Panc1 (cell line): ENCODE measurements around the gene JPH2. TPM values are rescaled to one million over a fixed set of nuclear protein-coding genes. Genes with fewer than 3 reads are reported as not detected.

Source experiments
- ATAC-seq: fragments of 200-7000 bp; cut with Tn5 transposase; 2 replicates; pipeline ENCODE4 v1.9.1; 2020; ENCODE audit warnings: mild to moderate bottlenecking, moderate library complexity
- BruUV-seq: library from RNA; stranded (reverse); fragments of 400-500 nt; replicated peaks from 2 replicates; lab custom pipeline; 2021; lab: Mats Ljungman, UMichigan
- CTCF ChIA-PET: fragments of 300-600 bp; sonication (Branson Sonifier 250); formaldehyde crosslinking; loops from one replicate; lab custom pipeline; 2022; ENCODE audit warnings: antibody characterized with exemption; lab: Charles Lee
- POLR2A ChIA-PET: fragments of 300-600 bp; sonication (Branson Sonifier 250); formaldehyde crosslinking; loops from one replicate; lab custom pipeline; 2022; ENCODE audit warnings: antibody characterized with exemption; lab: Charles Lee
- DNase-seq: peaks from one replicate; pipeline ENCODE4 v3.0.0-alpha.2; 2010; ENCODE audit warnings: low read depth, low spot score
- H3K27ac ChIP-seq: 2 replicates; pipeline ENCODE4 v1.5.1; 2011; ENCODE audit warnings: mild to moderate bottlenecking, low read length, inconsistent platforms
- H3K27me3 ChIP-seq: fragments of 200-500 bp; sonication (Bioruptor generic); 2 replicates; pipeline ENCODE4 v1.6.0; 2014; ENCODE audit warnings: low read length, inconsistent platforms; ENCODE audit not compliant: control insufficient read depth, insufficient read depth
- H3K36me3 ChIP-seq: fragments of 200-500 bp; sonication (Bioruptor generic); 2 replicates; pipeline ENCODE4 v1.5.1; 2014; ENCODE audit warnings: inconsistent platforms, mild to moderate bottlenecking, low read length, moderate library complexity; ENCODE audit not compliant: control insufficient read depth, insufficient read depth
- H3K4me1 ChIP-seq: 2 replicates; pipeline ENCODE4 v1.5.1; 2011; ENCODE audit warnings: inconsistent platforms, mild to moderate bottlenecking, low read length, moderate library complexity; ENCODE audit not compliant: control insufficient read depth, insufficient read depth
- H3K4me3 ChIP-seq, 2 experiments: 2 replicates each; pipeline ENCODE4 v1.5.1; 2011 to 2012; ENCODE audit warnings: low read depth in 2 of 2, low read length in 2 of 2, mild to moderate bottlenecking in 2 of 2, inconsistent platforms in 1 of 2, moderate library complexity in 1 of 2
- H3K9me3 ChIP-seq: fragments of 200-500 bp; sonication (Bioruptor generic); 2 replicates; pipeline ENCODE4 v1.5.1; 2014; ENCODE audit warnings: low read depth, mild to moderate bottlenecking, inconsistent platforms, low read length, moderate library complexity; ENCODE audit not compliant: control insufficient read depth, insufficient read depth
- CTCF ChIP-seq: fragments of 450-650 bp; IDR thresholded peaks from 2 replicates; pipeline ENCODE4 v1.5.1; 2017; ENCODE audit warnings: mild to moderate bottlenecking
- POLR2AphosphoS5 ChIP-seq: IDR thresholded peaks from 2 replicates; pipeline ENCODE4 v1.6.1; 2012; ENCODE audit warnings: mild to moderate bottlenecking, low read depth, low read length, moderate library complexity
- REST ChIP-seq, 2 experiments: IDR thresholded peaks; 2 replicates each; pipeline ENCODE4 v1.6.1; 2011 to 2012; ENCODE audit warnings: low read depth in 2 of 2, control low read depth in 1 of 2, low read length in 1 of 2, mild to moderate bottlenecking in 1 of 2, moderate library complexity in 1 of 2; ENCODE audit not compliant: insufficient read depth in 1 of 2
- SIN3A ChIP-seq: IDR thresholded peaks from 2 replicates; pipeline ENCODE4 v1.6.1; 2012; ENCODE audit warnings: low read depth, mild to moderate bottlenecking, low read length, moderate library complexity, borderline replicate concordance; ENCODE audit not compliant: insufficient read depth
- TCF7L2 ChIP-seq: IDR thresholded peaks from 2 replicates; pipeline ENCODE4 v1.6.1; 2011; ENCODE audit warnings: mild to moderate bottlenecking, low read depth, low read length, inconsistent platforms
- in situ Hi-C: cut with HindIII; loops from 2 replicates; pipeline ENCODE4 v1.10.0; 2016; ENCODE audit warnings: low sequenced_read_pairs, low pct_unique_long_range_greater_than_20kb
- intact Hi-C: fragments of 100-400 bp; cut with micrococcal nuclease; formaldehyde crosslinking; loops from one replicate; pipeline ENCODE4 v1.10.0; 2022; ENCODE audit not compliant: unreplicated experiment
- total RNA-seq: library from RNA; stranded (reverse); gene quantifications from one replicate; pipeline ENCODE4 v1.2.1, GENCODE V29; 2021; ENCODE audit not compliant: unreplicated experiment

The JPH2 gene
- total RNA-seq, 1 experiment from 2014 or later: 0.49 TPM

GRCh38 chr20:44188752-44189151 is 1.8 kb upstream of the JPH2 start:
- no peak overlapping the region for H3K4me3 ChIP-seq
- intact Hi-C loops: no loop called here
- H3K27ac ChIP-seq: no peak overlapping the region
- BruUV-seq: no TSS peak
- TF ChIP-seq CTCF (no peak), POLR2AphosphoS5 (no peak), SIN3A (no peak), TCF7L2 (no peak), REST (IDR thresholded peaks at IDR 0.05; ENCODE audit: insufficient read depth in 1 of 2, low read depth in 2 of 2, low read length in 1 of 2) (no peak)
- ChIA-PET POLR2A (no interaction called here), CTCF (interaction anchor here (5.0 kb wide), 1 partner anchor 71 kb away, joined by 63 read pairs; no protein-coding TSS in a partner anchor)
- no peak for ATAC-seq
- in situ Hi-C loops: no loop called here
- peaks cover 9% of the 10 kb centered on the region for H3K4me1 ChIP-seq
- DNase-seq: no peak
- H3K9me3 ChIP-seq: no peaks in the 10 kb centered on the region
- H3K36me3 ChIP-seq: no peaks in the 10 kb centered on the region
- no peaks in the 10 kb centered on the region for H3K27me3 ChIP-seq

GRCh38 chr20:44187772-44188709 is 1.1 kb upstream of the JPH2 start:
- BruUV-seq: no TSS peak
- CTCF ChIA-PET: interaction anchor here (0.6 to 5.0 kb wide), 3 partner anchors 28 to 71 kb away, joined by 3 to 63 read pairs (median 5); no protein-coding TSS in a partner anchor
- TF ChIP-seq SIN3A: no peak
- TF ChIP-seq CTCF: no peak
- TF ChIP-seq POLR2AphosphoS5: no peak
- no peak for TF ChIP-seq TCF7L2
- no peak for TF ChIP-seq REST (IDR thresholded peaks at IDR 0.05; ENCODE audit: insufficient read depth in 1 of 2, low read depth in 2 of 2, low read length in 1 of 2)
- intact Hi-C loops (no loop called here), in situ Hi-C loops (no loop called here)
- DNase-seq (no peak), ATAC-seq (peak; percentile 66)
- Histone ChIP-seq H3K27ac (peak overlapping the region; percentile 58), H3K9me3 (no peaks in the 10 kb centered on the region), H3K4me1 (peaks cover 9% of the 10 kb centered on the region), H3K27me3 (no peaks in the 10 kb centered on the region), H3K36me3 (no peaks in the 10 kb centered on the region), H3K4me3 (peak overlapping the region; percentile 43 to 69)
- POLR2A ChIA-PET: no interaction called here
